GM19324 (cell line): ENCODE results near the gene ALPI.

Experiments used
- ATAC-seq: cut with Tn5 transposase; IDR thresholded peaks from one replicate; pipeline ENCODE4 v1.9.1; 2021; ENCODE audit warnings: mild to moderate bottlenecking, moderate library complexity; ENCODE audit not compliant: unreplicated experiment, low FRiP score

Gene ALPI

DNA sequence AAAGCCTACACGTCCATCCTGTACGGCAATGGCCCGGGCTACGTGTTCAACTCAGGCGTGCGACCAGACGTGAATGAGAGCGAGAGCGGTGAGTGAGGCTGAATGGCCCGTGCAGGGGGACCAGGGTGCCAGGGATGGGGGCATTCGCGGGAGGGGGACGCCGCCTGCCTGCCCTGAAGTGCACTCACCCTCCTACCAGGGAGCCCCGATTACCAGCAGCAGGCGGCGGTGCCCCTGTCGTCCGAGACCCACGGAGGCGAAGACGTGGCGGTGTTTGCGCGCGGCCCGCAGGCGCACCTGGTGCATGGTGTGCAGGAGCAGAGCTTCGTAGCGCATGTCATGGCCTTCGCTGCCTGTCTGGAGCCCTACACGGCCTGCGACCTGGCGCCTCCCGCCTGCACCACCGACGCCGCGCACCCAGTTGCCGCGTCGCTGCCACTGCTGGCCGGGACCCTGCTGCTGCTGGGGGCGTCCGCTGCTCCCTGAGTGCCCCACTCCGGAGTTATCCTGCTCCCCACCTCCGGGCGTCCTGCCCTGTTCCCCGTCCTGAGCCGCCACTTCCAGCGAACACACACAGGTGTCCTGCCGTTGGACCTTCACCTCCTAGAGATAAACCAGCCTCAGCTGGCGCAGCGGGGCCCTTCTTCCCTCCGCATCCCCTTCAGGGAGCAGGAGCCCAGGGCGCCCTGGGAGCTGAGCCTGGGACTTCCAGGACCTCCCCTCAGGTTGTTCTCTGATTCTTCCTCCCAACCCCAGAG, 2.9 kb downstream of the ALPI start:
- no peak for ATAC-seq

DNA sequence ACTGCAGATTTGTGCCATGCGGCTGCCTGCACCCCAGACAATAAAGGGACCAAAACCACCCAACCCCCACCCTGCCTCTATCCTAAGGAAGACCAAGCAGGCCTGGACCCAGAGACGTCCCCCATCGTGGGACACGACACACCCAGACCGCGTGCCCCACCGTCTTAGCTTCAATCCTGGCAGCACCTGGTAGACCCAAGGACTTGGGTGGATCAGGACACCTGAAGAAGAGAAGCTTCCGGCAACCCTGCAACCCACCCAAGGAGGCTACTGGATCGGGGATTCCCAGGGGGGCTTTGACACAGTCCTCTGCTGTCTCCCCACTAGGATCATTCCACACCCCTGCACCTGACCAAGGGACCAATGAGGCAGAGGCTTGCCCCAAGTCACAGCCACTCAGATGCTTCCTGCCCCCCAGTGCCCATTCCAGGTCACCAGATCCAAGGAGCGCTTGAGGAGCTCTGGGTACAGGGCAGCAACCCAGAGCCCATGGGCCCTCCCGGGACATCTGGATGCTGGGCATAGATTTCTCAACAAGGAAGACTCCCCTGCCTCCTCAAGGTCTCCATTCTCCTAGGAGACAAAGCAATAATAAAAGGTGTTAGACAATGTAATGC, 3.6 kb downstream of the ALPI start:
- no peak for ATAC-seq

DNA sequence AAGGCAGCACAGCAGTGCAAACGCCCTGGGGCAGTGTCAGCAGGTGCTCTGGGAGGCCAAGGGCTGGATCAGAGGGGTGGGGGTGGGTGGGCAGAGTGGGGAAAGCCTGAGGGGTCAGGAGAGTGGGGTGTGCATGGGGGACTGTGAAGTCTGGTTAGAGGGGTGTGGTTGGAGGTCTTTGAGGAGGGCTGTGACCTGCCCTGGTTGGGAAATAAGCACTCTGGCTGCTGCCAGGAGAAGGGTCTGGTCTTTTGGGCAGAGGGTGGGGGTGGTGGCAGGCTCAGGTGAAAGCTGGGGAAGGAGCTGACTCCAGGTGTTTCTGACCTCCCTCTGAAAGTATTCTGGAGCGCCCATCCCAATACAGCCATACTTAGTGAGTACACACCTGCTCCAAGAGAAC, 4.2 kb downstream of the ALPI start:
- ATAC-seq, result no peak

DNA sequence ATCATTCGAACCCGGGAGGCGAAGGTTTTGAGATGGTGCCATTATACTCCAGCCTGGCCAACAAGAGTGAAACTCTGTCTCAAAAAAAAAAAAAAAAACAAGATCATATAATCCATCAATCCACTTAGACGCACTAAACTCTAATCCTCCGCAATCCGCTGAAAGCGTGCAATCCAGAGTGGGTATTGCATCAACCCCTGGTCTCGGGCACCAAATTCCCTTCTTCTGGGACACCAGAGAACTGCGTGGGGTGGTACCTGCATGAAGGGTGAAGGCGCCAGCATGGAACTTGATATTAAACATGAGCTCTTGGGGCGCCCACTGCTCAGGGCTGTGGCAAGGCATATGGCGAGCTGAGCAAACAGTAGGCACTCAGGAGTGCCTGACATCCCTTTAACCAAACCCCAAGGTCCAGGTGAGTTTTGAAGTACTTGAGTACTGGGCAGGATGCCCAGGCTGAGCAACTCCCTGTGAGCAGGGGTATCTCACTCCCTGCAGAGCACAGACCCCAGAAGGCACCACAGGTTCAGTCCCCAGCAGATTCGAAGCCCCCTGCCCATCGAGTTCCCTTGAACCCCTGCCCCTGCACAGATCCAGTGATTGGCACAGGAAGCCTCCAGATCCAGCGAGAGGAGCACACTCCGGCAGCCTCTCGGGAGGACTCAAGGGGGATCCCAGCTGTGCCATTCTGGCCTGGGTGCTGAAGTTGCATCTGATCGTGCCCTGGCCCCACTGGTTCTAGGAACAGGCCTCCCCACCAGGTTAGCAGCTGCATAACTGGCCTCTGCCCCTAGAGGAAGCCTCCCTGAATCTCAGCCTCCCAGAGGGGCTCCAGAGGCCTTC, 8.0 kb downstream of the ALPI start:
- no peak for ATAC-seq

DNA sequence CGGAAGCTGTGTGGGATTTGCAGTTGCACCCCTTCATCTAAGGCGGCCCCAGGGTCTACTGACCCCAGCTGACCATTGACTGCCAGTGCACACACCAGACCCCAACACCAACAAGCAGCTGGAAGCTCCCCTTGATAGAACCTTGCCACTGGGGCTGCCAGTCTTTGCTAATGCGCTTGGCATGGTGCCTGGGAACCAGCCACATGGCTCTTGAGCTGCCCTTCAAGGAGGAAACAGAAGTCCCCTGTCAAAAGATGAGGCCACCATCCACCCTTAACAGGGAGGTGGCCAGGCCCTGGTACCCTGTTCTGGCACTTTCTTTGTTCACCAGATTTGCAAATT, 8.6 kb downstream of the ALPI start:
- no peak for ATAC-seq

DNA sequence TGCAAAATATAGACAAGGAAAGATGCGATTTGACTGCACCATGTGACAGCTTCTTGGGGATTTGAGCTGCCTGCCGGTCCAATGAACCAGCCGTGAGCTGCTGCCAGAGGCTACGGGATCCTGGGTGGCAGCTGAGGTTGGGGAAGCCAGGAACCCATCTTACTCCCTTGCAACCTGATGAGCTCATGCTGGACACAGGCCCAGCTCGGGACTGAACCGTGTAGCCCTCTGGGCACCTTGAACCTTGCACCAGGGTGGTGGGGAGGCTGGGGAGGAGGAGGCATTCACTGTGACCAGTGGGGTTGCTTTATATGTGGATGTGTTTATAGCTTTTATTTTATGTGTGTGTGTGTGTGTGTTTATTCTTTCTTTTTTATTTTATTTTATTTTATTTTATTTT, 9.1 kb downstream of the ALPI start:
- ATAC-seq, result no peak

DNA sequence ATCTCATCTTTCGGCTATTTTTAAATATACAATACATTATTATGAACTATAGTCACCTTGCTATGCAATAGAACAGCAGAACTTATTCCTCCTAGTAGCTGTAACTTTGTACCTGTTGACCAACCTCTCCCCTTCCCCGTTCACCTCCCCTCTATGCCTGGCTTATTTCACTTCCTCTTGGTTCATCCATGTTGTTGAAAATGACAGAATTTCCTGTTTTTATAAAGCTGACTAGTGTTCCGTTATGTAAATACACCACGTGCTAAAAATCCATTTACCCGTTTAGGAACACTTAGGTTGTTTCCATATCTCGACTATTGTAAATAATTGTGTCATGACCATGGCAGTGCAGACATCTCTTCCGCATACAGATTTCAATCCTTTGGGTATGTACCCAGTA, 10.3 kb downstream of the ALPI start:
- no peak for ATAC-seq

DNA sequence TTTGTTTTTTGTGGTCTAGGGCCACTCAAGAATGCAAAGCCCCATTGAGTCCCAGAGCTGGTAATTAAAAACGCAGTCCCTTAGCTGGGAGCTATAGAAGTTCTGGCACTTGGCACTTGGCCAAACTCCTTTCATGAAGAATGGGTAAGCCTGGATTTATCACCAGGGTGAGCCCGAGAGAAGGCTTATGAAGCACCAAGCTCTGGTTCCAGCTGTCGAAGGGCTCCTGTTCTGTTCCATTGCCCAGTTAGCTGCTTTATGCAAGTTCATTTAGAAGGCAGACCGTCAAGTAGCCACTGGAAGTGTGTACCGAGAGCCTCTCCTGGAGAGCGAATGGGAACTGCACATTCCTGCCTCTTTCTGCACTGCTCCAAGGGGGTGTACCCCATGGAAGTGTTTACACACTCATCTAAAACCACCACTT, 17.5 kb downstream of the ALPI start:
- no peak for ATAC-seq

DNA sequence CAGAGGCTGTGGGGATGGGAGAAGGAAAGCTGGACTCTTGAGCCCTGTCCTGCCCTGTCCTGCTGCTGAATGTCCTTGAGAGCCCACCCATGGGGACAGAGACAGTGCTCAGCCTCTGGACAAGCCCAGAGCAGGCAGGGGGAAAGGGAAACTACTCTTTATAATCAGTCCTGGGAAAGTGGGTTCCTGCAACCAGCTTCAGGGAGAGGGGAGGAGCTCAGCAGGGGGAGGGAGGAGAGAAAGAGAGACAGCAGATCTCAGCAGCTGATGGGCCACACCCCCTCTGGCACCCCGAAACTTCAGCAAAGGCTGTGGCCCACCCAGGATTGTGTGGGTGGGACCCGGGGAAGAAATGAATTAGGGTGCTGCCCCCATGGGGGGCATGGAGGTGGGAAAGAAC, 20.1 kb downstream of the ALPI start:
- no peak for ATAC-seq

DNA sequence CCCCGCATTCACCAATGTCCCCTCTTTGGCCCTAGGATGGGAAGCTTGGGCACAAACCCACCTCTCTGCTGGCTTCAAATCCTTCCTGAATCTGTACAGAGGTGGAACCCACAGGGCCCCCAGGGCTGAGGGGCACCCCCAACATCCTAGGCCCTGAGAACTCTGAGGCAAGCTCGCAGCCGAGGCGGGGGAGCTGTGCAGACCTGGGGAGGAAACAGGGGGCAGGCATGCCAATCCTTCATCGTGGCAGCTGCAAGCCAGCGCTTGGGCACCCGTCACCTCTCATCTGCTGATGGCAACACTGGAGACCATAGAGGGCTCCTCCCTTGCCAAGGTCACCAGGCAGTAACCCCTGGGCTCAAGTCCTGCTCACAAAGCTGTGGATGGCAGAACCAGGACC, 20.8 kb downstream of the ALPI start:
- no peak for ATAC-seq

DNA sequence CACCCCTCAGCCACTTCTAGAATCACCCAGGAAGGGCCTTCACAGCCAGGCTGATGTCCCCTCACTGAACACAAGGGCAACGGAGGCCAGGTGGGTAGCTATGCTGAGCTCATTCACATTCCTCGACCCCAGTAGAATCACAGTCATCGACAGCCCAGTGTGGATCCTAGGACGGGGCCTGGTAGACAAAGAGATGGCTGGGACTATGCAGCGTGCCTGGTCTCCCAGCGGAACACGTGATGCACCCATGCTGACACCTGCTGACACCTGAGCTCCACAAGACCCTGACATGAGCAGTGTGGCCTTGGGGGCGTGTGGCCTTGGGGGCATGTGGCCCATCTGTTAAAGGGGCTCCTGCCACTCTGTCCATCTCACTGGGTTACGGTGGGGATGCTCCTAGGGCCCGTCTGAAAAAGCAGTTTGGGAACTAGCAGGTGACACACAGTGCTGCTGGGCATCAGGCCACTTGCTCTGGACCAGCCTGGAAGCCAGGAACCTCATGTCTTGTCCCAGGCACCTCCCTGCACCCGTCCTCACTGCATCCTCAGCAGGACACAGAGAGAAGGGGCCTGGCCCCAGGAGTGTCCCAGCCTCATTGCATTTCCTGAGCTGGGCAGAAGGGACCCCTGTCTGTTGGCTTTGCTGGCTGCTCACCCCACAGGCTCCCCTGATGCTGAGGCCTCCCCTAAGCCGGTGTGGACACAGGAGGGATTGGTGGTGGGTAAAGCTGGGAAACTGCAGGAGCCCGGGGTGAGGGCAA, 22.0 kb downstream of the ALPI start:
- no peak for ATAC-seq

DNA sequence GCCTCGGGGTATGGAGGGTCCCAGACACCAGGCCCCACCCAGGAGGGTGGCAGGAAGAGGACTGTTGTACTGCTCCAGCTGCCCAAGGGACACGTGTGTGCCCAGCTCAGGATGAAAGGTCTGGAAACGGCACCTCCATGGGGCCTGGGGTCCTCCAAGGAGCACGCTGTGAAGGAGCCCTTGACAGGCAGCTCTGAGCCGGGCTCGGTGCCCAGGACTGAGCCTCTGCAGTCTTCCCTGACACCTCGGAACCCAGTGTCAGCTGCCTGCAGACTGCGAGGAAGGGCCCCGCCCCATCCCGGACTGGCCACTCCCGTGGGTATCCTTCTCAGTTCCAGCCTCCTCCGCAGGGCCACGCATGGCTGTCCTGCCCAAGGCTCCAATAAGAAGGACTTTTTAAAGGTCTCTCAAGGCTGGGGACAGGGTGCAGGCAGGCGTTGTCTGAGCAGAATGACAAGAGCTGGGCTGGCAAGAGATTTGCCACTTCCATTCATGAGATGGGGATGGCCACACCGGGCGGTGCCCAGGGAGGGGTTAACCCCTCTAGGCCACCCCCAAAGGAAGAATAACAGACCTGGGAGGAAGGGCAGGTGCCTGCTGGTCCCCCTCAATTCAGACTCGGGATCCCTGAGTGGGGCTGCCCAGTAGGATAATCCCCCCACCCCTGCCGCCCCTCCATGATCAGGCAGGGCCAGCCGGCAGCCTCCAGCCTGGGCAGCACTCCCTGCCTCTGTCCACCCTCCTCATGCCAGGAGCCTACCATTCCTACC, 22.8 kb downstream of the ALPI start:
- ATAC-seq, result no peak

DNA sequence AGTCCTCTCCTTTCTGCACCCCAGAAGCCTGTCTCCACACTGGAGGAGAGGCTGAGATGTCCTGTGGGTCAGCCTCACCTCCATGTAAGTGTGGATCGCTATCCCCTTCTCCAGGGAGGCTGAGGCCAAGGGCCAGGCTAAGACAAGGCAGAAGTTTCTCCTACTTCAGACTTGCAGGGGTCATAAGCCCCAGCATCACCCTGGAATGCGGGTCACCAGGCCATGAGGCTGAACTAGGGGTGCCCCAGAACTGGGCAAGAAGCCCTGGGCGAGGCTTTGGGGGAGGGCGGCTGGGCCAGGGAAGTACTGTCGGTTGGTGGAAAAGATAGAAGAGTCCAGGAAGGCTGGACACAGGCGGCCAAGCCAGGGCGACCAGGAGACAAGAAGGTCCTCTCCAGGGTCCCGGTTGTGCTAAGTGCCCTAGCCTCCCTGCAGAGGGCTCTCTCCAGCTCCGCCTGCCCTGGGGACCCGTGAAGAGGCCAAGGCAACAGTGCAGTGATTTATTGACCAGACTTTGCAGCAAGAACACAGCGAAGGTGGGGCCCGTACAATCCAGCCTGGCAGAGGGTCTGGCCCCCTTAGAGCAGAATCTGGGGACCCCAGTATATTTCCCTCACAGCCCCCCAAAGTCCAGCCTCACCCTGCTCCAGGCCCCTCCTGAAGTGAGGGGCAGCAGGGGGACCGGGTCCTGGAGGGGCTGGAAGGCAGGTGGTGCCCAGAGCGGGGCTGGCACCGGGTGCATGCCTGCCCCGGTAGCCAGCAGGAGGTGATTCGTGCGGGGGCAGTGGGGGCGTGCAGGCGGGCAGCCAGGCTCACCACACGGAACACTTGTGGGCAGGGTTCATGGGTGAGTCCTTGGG, 23.6 kb downstream of the ALPI start:
- no peak for ATAC-seq

DNA sequence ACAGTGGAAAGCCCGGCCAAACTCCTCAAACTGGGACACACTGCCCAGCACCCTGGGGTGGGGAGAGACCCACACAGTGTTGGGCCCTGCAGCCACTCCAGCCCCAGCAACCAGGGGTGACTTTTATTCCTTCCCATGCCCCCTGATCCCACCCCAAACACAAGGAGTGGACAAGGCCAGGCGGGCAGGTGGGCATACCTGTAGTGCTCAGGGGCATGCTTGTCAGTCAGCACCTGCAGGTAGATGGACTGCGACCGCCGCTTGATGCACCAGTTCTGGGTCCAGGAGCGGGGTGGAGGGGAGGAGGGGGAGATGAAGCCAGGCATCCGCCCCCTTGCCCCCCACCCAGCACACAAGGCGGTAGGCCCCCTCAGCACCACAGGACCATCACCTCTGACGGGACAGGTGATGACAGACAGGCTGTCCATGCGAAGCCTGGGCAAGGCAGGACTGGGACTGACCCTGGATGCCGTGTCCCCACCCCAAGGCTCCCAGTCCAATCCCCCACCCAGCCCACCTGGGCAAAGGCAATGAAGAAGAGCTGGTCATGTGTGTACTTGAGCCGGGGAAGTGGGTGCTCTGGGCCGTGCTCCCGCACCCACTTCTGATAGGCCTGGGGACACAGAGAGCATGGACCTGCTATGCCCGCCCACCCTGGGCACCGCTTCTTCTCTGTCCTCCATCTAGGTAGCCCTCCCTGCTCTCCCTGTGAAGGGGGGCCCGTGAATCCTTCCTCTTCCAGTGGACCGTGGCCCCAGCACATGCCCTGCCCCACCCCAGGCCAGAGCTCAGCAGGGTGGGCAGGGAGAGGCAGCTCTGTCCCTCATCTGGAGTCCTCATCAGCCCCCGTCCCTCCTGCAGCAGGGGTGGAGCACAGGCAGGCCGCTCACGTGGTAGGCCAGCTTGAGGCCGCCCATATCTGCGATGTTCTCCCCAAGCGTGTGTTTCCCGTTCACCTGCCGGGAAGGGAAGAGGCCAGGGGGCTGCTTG, 24.5 kb downstream of the ALPI start:
- no peak for ATAC-seq

DNA sequence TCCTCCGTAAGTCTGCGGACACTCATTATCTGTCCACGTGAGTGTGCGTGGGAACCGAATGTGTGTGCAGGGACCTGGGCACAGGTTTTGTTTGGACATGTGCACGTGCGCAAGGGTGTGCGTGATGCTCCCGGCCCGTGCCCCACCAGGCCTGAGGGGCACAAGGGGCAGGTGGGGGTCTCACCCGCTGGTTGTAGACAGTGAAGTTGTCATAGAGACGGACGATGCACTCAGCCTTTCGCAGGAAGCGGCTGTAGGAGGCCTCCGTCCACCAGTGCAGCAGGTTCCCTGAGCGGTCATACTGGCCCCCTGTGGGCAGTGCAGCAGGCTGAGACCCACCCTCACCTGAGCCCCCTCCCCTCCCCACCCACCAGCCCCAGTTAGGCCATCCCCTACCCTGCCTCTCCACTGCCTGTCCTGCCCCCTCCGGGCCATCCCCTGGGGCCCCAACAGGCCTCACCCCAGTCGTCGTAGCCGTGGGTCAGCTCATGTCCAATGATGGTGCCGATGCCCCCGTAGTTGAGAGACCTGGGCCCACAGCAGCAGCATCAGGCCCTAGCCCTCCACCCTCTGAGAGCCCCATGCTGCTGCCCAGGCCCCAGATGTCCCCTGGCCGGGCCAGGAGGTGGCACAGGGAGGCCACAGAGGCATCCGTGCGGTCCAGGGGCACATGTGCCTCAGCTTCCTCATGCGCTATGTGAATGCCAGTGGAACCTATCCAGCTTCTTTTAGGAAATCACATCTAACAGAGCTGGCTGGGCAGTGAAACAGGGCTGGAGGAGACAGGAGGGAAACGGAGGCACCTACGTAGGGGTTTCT, 25.6 kb downstream of the ALPI start:
- ATAC-seq, result no peak

DNA sequence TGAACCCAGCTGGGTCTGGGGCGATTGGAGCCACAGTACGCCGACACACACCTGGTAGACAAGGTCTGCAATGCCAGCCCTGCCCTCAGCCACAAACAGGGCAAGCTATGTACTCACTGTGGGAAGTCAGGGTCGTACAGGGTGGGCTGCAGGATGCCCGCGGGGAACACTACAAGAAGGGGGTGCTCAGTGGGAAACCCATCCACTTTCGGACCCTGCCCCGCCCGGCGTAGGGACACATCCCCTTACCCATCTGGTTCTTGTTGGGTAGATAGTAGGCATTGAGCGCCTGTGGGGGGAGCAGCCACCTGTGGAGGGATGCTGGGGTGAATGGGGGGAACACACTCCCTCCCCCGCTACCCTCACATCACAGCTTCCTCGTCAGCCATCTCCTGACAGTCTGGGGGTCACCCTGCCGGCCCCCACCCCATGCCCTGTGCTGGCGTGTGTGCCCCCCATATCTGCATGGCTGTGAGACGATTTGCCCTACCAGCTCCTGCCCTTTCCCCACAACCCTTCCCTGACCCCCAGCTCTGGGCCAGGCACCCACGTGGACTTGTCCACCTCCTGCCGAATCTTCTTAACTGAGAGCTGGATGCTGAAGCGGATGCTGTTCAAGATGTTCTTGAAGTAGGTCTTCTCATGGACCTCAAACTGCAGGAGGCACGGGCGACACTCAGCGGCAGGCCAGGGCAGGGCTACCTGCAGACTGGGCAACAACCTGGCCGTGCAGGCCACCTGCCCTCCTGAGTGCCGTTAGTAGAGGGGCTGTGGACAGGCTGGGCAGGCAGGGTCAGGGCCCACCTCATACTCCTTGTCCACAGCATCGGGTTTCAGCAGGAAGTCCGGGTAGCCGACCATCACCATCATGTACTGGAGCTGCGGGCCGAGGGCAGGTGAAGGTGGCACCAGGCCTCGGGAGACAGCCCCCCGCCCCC, 26.6 kb downstream of the ALPI start:
- no peak for ATAC-seq
